NB4 (cell line): Measurements from ENCODE around the gene CHD3.

Experiments used
- DNase-seq: peaks from one replicate; pipeline ENCODE4 v3.0.0; 2010; ENCODE audit warnings: low read depth
- H3K4me3 ChIP-seq: one replicate; pipeline ENCODE4 v1.5.1; 2011; ENCODE audit warnings: mild to moderate bottlenecking, low read depth, low read length, moderate library complexity
- CTCF ChIP-seq: IDR thresholded peaks from one replicate; pipeline ENCODE4 v1.5.1; 2012; ENCODE audit warnings: low read depth, low read length
- MAX ChIP-seq: IDR thresholded peaks from 2 replicates; pipeline ENCODE4 v1.6.1; 2011; ENCODE audit warnings: low read depth, low read length
- MYC ChIP-seq: IDR thresholded peaks from 2 replicates; pipeline ENCODE4 v1.6.1; 2011; ENCODE audit warnings: low read depth, low read length
- POLR2A ChIP-seq: IDR thresholded peaks from 2 replicates; pipeline ENCODE4 v1.6.1; 2011; ENCODE audit warnings: mild to moderate bottlenecking; ENCODE audit not compliant: insufficient read length; ENCODE audit errors: extremely low read depth

The CHD3 gene

GRCh38 chr17:7880076-7880868 is 8.3 kb upstream of the CHD3 start:
- no peak overlapping the region for H3K4me3 ChIP-seq
- TF ChIP-seq MAX (no peak), CTCF (no peak), MYC (no peak), POLR2A (no peak)
- DNase-seq, result no peak

GRCh38 chr17:7881276-7882054 is 7.1 kb upstream of the CHD3 start:
- H3K4me3 ChIP-seq, result no peak overlapping the region
- TF ChIP-seq CTCF (no peak), MAX (no peak)

GRCh38 chr17:7882068-7882467 is 6.5 kb upstream of the CHD3 start:
- no peak for DNase-seq
- H3K4me3 ChIP-seq, result no peak overlapping the region

More at GRCh38 chr17:7881276-7882054, 7.1 kb upstream of the CHD3 start:
- DNase-seq, result no peak

GRCh38 chr17:7882629-7883028 is 6.0 kb upstream of the CHD3 start:
- DNase-seq, result no peak
- no peak overlapping the region for H3K4me3 ChIP-seq
- no peak for TF ChIP-seq POLR2A

More at GRCh38 chr17:7882068-7882467, 6.5 kb upstream of the CHD3 start:
- no peak for TF ChIP-seq MYC
- no peak for TF ChIP-seq CTCF
- TF ChIP-seq POLR2A, result no peak
- TF ChIP-seq MAX, result no peak

- DNase-seq, result peak; percentile 8
- peak overlapping the region; percentile 16 for H3K4me3 ChIP-seq
- TF ChIP-seq MYC (no peak), CTCF (no peak), POLR2A (no peak), MAX (no peak)
Observed at GRCh38 chr17:7883781-7884386, 4.7 kb upstream of the CHD3 start.
